Caki2 (cell line): ENCODE measurements around the gene AMTN. TPM values are rescaled to one million over a fixed set of nuclear protein-coding genes. Genes with fewer than 3 reads are reported as not detected.
"Not testable (repeated sequence)": the region's sequence is repeated elsewhere in the genome, so short reads cannot be mapped to it uniquely, and the experiment has no call there.

Experiments
- DNase-seq: peaks from one replicate; pipeline ENCODE4 v3.0.0-alpha.2; 2015; ENCODE audit warnings: low read depth
- in situ Hi-C: cut with HindIII; loops from 2 replicates; pipeline ENCODE4 v1.10.0; 2016; ENCODE audit warnings: low sequenced_read_pairs, low pct_unique_long_range_greater_than_20kb, mixed read lengths
- total RNA-seq: library from RNA; depleted of rRNA; stranded (reverse); fragments of >200 nt; shearing (Covaris generic); gene quantifications from 2 replicates; pipeline ENCODE4 v1.2.3, GENCODE V29; 2014; ENCODE audit warnings: low replicate concordance; rRNA removed

AMTN gene, protein sequence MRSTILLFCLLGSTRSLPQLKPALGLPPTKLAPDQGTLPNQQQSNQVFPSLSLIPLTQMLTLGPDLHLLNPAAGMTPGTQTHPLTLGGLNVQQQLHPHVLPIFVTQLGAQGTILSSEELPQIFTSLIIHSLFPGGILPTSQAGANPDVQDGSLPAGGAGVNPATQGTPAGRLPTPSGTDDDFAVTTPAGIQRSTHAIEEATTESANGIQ
- total RNA-seq: not detected in 2 replicates

DNA sequence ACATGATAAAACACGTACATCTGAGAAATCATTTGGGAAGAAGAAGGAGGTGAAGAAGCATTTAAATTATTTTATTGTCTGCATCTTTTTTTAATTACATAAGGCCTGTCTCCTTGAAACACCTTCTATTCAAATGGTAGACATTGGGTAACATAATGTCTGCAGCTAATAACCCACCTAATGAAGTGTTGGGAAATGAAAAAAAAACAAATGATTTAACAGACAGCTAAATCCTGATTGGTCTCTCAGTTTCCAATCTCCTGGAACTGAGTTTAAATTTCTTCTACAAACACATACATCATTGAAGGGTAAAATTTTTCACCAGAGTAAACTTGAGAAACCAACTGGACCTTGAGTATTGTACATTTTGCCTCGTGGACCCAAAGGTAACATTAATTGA is at the start of gene AMTN:
TSS of gene AMTN (plus strand) at position 301 of the 400 bp plus-strand sequence. CDS start 209 bp downstream, outside the sequence.
- no peak for DNase-seq
- in situ Hi-C loops: no loop called here

DNA sequence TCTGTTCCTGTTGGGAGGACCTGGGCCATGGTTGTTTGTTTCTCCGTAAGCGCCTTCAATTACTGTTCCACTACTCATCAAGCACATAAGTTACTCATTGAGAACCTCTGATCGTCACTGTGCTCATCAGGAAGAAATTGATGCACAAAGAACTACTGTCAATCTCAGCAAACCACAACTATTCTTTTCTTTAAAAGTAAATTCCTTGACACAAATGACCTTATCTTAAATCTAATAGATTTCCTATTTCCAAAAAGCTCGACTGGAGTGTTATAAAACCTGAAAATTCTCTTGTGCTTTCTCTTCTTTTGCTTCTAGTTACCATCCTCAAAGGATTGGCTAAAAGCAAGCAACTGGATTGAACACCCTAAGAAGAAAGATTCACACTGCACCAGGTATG is 46.5 kb upstream of the AMTN start, which contains the start of gene MUC7:
TSS of gene MUC7 (plus strand) at position 301 of the 400 bp plus-strand sequence. CDS start 1,825 bp downstream, outside the sequence.
- DNase-seq: no peak

DNA sequence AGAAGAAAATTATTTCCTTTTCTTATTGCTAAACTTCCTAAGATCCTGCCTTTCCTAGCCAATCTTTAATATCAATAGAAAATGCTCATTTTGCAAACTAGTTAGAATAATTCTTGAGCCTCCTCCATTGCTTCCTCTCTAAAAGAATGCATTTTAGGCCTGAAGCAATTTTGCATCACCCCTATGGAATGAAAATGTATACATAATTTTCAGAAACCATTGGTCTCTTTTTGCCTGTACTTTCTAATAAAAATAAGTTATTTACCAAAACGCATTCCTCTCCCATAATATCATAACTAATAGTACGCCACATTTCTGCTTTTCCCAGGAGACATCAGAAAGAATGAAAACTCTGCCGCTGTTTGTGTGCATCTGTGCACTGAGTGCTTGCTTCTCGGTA is 44.7 kb upstream of the AMTN start:
- DNase-seq: no peak
- in situ Hi-C loops: no loop called here

More for the DNA sequence above, 46.5 kb upstream of the AMTN start, which contains the start of gene MUC7:
- in situ Hi-C loops: no loop called here

DNA sequence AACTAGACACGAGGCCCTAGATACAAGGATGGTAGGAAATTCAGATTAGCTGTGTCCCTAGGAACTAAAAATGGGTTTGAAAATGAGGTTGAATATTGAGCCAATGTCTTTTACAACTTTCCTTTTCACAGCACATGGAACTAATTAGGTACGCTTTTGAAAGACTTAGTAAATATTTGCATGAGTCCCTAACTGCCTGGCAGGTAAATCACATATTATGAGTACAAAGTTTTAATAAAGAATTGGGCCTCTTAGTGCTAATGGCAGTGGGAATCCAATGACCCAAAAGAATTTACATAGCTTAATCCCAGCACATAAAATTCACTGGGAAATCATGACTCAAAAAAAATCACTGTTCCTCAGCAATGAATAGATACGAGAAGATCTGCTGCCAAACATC is 29.6 kb upstream of the AMTN start:
- in situ Hi-C loops: no loop called here
- DNase-seq: no peak

DNA sequence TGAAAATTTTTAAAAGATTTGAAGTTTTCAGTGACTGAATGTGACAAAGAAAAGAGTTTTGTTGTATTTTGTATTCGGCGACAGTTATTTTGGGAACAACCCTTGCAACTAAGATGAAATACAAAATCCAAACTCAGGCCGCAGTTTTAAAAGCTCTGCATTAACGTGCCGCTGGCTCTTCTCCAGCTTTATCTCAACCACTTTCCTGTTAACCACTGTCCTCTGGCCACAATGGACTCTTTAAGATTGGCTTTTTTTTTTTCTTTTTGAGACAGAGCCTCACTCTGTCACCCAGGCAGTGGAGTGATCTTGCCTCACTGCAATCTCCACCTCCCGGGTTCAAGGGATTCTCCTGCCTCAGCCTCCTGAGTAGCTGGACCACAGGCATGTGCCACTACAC is 22.1 kb upstream of the AMTN start:
- in situ Hi-C loops: no loop called here
- DNase-seq: no peak

DNA sequence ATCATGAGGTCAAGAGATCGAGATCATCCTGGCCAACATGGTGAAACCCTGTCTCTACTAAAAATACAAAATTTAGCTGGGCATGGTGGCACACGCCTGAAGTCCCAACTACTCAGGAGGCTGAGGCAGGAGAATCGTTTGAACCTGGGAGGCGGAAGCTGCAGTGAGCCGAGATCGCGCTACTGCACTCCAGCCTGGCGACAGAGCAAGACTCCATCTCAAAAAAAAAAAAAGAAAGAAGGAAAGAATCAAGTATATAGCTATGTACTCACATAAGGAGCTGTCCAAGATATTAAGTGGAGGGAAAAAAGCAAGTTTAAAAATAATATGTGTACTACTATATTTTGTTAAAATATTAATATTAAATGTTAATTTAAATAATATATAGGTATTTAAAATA is 16.5 kb upstream of the AMTN start:
- in situ Hi-C loops, DNase-seq: not testable (repeated sequence)

DNA sequence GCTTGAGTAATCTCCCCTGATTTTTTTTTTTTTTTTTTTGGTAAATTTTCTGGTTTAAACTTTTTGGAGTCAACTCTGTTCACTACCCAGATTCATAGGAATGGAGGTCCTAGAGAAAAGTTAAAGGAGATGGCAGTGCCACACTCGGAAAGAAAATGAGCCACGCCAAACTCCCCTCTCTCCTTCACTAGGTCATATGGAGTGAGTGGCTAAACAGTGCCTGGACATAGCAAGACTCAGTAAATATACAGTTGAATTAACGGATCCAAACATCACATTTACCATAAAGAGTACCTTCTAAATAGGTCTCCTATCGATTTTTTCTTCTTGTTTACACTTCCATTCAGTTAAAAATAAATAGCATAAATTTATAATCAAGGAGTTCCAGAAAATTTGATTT is 13.6 kb upstream of the AMTN start:
- no peak for DNase-seq
- in situ Hi-C loops: no loop called here

DNA sequence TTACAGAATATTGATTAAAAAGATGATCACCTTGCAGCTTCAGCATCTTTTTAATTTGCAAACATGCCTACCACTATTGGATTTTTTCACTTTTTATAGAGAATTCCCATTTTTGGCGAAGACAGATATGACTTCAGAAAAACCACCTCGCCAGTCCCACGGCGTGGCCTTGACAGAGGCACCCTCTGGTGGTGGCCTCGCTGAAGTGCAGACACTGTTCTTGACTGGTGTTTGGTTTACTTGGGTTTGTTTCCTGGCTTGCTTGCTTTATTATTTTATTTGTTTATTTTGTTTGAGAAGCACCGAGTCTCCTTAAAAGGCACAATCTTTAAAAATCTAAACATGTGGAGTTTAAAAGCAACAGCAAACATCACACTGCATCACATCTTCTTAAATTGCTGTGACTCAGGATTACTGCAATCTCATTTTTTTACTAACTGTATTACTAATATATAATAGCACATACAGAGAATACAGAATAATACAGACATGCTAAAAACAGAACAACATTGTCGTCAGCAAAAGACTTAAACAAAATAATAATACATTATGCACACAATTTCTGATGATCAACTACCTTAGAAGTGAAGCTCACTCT is 13.1 kb upstream of the AMTN start:
- in situ Hi-C loops: no loop called here
- peak; percentile 42 for DNase-seq

DNA sequence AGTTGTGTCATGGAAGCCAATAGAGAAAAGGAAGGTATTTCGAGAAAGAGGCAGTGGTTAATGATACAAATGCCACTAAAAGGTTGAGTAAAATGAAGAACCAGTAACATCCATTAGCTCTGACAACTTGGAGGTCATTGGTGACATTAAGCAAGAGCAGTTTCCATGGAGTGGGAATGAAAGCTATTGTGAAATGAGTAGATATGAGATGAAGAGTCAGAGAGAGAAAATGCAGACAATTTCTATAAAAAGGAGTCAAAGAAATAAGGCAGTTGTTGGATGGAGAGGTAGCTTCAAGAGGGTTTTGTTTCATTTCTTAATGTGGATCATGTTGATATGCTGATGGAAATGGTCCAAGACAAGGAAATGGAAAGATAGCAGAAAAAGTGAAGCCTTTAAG is 9.6 kb upstream of the AMTN start:
- DNase-seq: no peak
- in situ Hi-C loops: no loop called here

DNA sequence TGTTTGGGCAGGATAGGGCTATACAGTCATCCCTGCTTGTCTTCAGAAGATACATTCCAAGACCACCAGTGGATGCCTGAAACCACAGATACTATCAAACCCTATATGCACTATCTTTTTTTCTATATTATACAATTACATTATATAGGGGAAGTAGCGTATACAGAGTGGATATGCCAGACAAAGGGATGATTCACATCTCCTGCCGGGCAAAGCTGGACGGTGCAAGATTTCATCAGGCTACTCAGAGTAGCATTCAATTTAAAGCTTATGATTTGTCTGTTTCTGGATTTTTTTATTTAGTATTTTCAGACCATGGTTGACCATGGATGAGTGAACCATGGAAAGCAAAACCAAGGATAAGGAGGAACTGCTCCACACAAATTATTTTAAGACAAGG is 7.0 kb upstream of the AMTN start:
- in situ Hi-C loops: no loop called here
- DNase-seq: no peak

DNA sequence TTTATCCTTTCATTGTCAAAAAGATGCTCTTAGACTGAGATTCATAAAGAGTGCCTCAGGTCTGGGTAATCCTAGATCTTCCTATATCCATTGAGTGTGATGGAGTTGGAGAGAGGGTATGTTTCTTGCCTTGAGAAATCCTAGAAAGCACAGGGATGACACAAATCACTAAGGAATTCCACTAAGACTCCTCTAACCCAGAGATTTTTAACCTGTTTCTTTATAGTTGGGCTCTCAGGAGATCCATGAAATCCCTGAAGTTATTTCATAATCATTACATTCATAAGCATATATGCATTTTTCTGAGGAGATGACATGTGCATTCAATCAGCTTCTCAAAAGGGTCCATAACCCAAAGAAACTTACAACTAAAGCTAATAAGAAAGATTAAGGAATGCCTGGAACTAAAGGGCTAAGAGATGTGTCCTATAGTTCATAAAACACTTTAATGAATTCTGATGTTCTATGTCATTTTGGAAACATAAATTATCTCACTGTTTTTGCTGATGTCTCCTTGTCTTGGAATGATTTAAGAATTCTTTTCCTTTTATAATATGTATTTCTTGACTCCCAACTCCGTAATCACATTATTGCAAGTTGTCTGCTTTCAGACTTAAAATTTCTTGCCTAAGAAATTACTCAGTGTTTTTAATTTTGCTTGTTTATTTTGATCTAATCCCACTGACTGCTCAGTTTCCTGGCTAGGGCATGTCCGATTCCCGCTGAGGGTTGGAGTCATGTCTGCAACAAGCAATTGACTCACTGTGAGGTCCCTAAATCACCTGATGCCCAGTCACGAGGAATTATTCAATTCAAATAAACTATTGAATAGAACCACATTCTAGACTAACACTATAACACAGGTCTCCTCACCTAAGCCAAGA is 2.8 kb upstream of the AMTN start:
- no peak for DNase-seq
- in situ Hi-C loops: no loop called here

DNA sequence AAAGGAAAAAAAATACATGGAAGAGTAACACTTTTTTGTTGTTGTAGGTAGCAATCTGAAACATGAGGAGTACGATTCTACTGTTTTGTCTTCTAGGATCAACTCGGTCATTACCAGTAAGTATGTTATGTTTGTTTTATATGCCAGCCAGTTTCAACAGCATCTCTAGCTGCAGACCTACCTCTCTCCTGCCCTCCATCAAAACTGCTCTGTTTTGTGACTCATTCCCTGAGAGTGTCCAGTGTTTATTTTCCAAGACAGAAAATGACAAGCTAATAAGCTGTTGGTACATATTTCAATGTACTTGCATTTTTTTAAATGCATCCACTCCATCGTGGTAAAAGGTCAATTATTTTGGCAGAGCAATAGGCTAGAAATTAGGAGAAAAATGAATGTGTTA is 347 bp downstream of the AMTN start:
- in situ Hi-C loops: no loop called here
- no peak for DNase-seq

DNA sequence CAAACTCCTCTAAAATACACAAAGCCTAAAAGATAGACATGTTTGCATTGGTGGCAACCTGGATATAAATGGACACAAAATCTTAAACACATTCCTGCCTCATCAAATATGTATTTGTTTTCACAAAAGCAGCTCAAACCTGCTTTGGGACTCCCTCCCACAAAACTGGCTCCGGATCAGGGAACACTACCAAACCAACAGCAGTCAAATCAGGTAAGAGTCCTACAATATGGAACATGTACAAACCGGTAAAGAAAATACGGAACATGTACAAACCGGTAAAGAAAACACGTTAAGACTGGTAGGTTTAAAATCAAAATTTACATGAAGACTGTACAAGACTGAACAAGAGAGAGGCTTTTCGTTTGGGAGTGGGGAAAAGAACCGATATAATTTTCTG is 4.3 kb downstream of the AMTN start:
- in situ Hi-C loops: no loop called here
- DNase-seq: no peak

DNA sequence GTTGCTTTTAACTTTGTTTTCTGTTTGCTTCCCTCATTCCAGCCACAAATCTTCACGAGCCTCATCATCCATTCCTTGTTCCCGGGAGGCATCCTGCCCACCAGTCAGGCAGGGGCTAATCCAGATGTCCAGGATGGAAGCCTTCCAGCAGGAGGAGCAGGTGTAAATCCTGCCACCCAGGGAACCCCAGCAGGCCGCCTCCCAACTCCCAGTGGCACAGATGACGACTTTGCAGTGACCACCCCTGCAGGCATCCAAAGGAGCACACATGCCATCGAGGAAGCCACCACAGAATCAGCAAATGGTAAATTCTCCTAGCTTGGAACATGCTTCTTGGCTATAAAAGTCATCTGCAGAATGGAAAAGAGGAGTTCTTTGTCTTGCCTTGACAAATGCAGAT is 12.6 kb downstream of the AMTN start:
- in situ Hi-C loops: no loop called here

DNA sequence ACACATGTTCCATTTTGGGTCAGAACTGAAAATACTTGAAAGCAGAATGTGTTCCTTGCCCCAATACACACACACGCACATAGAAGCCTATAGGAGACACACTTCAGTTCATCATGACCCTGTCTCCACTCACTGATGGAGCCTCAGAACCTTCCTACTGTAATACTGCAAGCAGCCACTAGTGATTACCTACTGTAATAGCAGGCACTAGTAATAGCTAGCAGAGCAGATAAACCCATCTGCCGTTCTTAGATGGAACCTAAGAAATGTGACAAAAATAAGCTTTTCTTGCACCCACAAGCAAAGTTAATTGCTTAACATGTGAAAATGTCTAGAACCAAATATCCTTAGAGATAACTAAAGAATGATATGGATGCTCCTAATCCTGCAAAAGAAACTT is 13.6 kb downstream of the AMTN start:
- DNase-seq: no peak
- in situ Hi-C loops: no loop called here

More for the DNA sequence above, 12.6 kb downstream of the AMTN start:
- DNase-seq: no peak

DNA sequence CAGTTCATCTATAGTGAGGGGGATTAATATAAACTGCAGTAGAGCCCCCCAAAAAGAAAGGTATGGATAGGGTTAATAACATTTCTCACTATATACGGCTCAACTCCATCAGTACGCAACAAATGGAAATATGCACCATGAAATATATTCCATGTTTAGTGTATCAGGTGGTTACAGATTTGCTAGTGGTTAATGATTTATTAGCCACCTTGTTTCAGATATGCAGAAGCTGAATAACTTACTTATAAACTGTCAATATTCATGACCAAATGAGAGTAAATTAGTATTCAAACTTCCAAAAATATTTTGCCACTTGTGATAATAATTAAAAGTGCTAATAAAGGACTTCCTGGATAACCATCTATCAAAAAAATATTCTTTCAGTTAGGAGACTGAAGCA is 14.8 kb downstream of the AMTN start:
- in situ Hi-C loops: no loop called here
- peak; percentile 21 for DNase-seq

DNA sequence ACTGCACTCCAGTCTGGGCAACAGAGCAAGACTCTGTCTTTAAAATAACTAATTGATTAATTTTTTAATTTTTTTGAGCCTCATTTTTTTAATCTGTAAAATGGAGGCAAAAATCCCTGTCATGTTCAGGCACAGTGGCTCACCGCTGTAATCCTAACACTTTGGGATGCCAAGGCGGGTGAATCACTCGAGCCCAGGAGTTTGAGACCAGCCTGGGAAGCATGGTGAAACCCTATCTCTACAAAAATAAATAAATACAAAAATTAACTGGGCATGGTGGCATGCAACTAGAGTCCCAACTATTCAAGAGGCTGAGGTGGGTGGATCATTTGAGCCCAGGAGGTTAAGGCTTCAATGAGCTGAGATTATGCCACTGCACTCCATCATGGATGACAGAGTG is 15.4 kb downstream of the AMTN start:
- in situ Hi-C loops: no loop called here
- peak; percentile 49 for DNase-seq

DNA sequence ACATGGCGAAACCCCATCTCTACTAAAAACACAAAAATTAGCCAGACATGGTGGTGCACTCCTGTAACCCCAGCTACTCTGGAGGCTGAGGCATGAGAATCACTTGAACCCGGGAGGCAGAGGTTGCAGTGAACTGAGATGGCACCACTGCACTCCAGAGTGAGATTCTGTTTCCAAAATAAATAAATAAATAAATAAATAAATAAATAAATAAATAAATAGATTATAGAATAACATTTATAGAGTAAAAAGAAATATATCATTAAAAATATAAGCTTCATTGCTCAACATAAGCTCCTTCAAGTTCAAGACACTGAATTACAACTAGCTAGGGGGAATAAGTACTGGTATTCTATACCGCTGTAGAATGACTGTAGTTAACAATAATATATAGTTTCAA is 16.5 kb downstream of the AMTN start:
- in situ Hi-C loops, DNase-seq: not testable (repeated sequence)

DNA sequence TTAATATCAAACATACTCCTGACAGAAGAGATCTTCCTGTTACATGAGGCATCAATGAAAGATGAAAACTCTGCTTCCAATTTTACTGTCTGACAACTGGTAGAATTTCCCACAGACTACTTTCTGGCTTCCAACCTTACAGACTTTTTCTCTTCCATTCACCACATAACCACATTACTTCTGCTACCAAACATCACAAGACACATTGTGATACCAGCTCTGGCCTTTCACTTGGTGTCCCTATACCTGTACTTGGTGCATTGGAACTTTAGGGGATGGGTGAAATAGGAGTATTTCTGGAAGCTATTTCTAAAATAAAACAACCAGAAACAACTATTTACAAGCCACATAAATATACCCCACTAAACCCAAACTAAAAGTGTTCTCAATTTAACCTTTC is 20.5 kb downstream of the AMTN start:
- in situ Hi-C loops: no loop called here

More for the DNA sequence above, 20.5 kb downstream of the AMTN start:
- DNase-seq: no peak
